C4-2B (cell line): ENCODE data around the gene DYRK1A.

Experiments
- H3K27ac ChIP-seq: fragments of 450-650 bp; 2 replicates; pipeline ENCODE4 v1.5.1; 2017
- CTCF ChIP-seq: fragments of 450-650 bp; conservative IDR thresholded peaks from 2 replicates; pipeline ENCODE4 v1.5.1; 2017; ENCODE audit warnings: mild to moderate bottlenecking
- ZFX ChIP-seq: fragments of 450-650 bp; IDR thresholded peaks from 2 replicates; pipeline ENCODE4 v1.6.1; 2017

DYRK1A gene

GRCh38 chr21:37350472-37350871, 16.1 kb upstream of the DYRK1A start:
- no peak for TF ChIP-seq ZFX
- no peak for TF ChIP-seq CTCF
- no peak overlapping the region for H3K27ac ChIP-seq

GRCh38 chr21:37356706-37357105, 9.9 kb upstream of the DYRK1A start:
- TF ChIP-seq ZFX (no peak), CTCF (no peak)
- no peak overlapping the region for H3K27ac ChIP-seq

GRCh38 chr21:37357691-37358090, 8.9 kb upstream of the DYRK1A start:
- TF ChIP-seq CTCF (no peak), ZFX (no peak)
- no peak overlapping the region for H3K27ac ChIP-seq

- no peak overlapping the region for H3K27ac ChIP-seq
- TF ChIP-seq CTCF (no peak), ZFX (no peak)
These were observed 8.2 kb upstream of the DYRK1A start for GRCh38 chr21:37358397-37358796.

GRCh38 chr21:37363936-37364335, 2.6 kb upstream of the DYRK1A start:
- no peak overlapping the region for H3K27ac ChIP-seq
- TF ChIP-seq ZFX (no peak), CTCF (no peak)

- TF ChIP-seq CTCF (no peak), ZFX (no peak)
- H3K27ac ChIP-seq: no peak overlapping the region
These were observed 1.9 kb upstream of the DYRK1A start for GRCh38 chr21:37364722-37365121.

GRCh38 chr21:37365517-37366481, 774 bp upstream of the DYRK1A start:
- H3K27ac ChIP-seq: peak overlapping the region; percentile 99
- TF ChIP-seq CTCF: no peak
- peak; percentile 76 for TF ChIP-seq ZFX
